ENCODE results near the gene AUTS2. TPM values are rescaled to one million over a fixed set of nuclear protein-coding genes. Genes with fewer than 3 reads are reported as not detected.

AUTS2 gene
- total and polyA plus RNA-seq, 2 experiments from 2014 or later = 3.0 to 4.4 TPM

DNA sequence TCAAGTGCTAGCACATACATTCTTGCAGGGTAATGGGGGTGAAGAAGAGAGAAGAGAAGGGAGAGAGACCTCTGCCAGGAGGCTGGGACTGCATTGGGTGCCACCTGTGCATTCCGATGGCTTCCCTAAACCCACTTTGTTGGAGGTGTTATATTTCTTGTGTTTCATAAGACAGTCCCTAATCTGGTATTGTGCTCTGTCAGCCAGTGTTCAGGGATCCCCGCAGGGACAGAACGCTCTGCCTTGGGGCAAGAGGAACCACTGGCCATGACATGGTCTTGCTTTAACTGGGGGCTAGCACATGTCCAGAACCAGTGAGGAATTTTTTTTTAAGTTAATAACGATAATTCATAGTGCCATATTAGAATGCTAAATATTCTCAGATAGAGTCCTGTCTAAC, 1168.4 kb downstream of the AUTS2 start:
- 96 to 98% methylated on average over 4 of the region's 4 CpGs for WGBS, 2 experiments (ENCODE audit: low coverage in 1 of 2, low lambda C conversion rate in 2 of 2, missing lambda C conversion rate in 2 of 2)

DNA sequence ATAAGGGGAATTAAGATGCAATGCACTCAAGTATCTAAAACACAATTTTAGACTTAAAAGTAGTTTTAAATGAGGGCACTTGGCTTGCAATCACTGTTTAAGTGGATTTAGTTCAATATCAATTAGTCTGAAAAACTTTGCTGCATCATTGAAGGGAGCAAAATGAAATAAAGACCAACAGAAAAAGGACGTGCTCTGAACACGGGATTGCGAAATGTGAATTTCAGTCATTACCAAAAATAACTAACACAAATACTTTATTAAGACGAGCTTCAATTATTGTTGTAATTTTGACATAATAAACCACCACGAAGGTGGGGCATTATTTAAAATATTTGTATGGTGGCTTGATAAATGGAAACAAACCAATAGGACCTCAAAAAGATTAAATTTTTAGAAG, 1171.9 kb downstream of the AUTS2 start:
- no peaks in the 10 kb centered on the region for H4K20me1 ChIP-seq (ENCODE audit: insufficient read depth)
- H2AFZ ChIP-seq = no peak overlapping the region
- in situ Hi-C loops (cut with MboI) = no loop called here
- no peaks in the 10 kb centered on the region for H3K27me3 ChIP-seq (replicated peaks; ENCODE audit: insufficient read depth)
- H3K9me3 ChIP-seq (ENCODE audit: low read depth) = no peaks in the 10 kb centered on the region
- DNase-seq = no peak
- WGBS, 2 experiments (ENCODE audit: low coverage in 1 of 2, low lambda C conversion rate in 2 of 2, missing lambda C conversion rate in 2 of 2) = 83 to 89% methylated on average over 5 of the region's 5 CpGs
- H3K4me3 ChIP-seq = no peak overlapping the region
- H3K9ac ChIP-seq = no peak overlapping the region
- no peaks in the 10 kb centered on the region for H3K9me2 ChIP-seq (ENCODE audit: insufficient read depth)
- H3K79me2 ChIP-seq (ENCODE audit: insufficient read depth) = no peaks in the 10 kb centered on the region
- TF ChIP-seq EZH2phosphoT487 (IDR thresholded peaks at IDR 0.05; ENCODE audit: insufficient read depth, low read depth) (no peak), EZH2 (IDR thresholded peaks at IDR 0.05; ENCODE audit: insufficient read depth, poor library complexity, severe bottlenecking) (no peak)
- no peak overlapping the region for H3K27ac ChIP-seq
- H3K4me1 ChIP-seq (ENCODE audit: insufficient read depth) = no peaks in the 10 kb centered on the region
- no peaks in the 10 kb centered on the region for H3F3A ChIP-seq (ENCODE audit: insufficient read depth)
- H3K4me2 ChIP-seq (ENCODE audit: unreplicated experiment) = no peak overlapping the region
- no peaks in the 10 kb centered on the region for H3K36me3 ChIP-seq (ENCODE audit: low read depth)

More for the DNA sequence above, 1168.4 kb downstream of the AUTS2 start:
- no peaks in the 10 kb centered on the region for H4K20me1 ChIP-seq (ENCODE audit: insufficient read depth)
- no peak for DNase-seq
- in situ Hi-C loops (cut with MboI) = no loop called here
- 0 out of 2 replicates have a peak, but pooled peaks cover 6% of the 10 kb centered on the region for H3K79me2 ChIP-seq (ENCODE audit: insufficient read depth)
- no peaks in the 10 kb centered on the region for H3K4me1 ChIP-seq (ENCODE audit: insufficient read depth)
- no peaks in the 10 kb centered on the region for H3K9me3 ChIP-seq (ENCODE audit: low read depth)
- no peak overlapping the region for H3K9ac ChIP-seq
- no peak overlapping the region for H3K4me3 ChIP-seq
- no peak for TF ChIP-seq EZH2 (IDR thresholded peaks at IDR 0.05; ENCODE audit: insufficient read depth, poor library complexity, severe bottlenecking)
- no peak for TF ChIP-seq EZH2phosphoT487 (IDR thresholded peaks at IDR 0.05; ENCODE audit: insufficient read depth, low read depth)
- H3K27me3 ChIP-seq (replicated peaks; ENCODE audit: insufficient read depth) = no peaks in the 10 kb centered on the region
- no peaks in the 10 kb centered on the region for H3K36me3 ChIP-seq (ENCODE audit: low read depth)
- H2AFZ ChIP-seq = no peak overlapping the region
- H3K4me2 ChIP-seq (ENCODE audit: unreplicated experiment) = no peak overlapping the region
- H3F3A ChIP-seq (ENCODE audit: insufficient read depth) = no peaks in the 10 kb centered on the region
- no peak overlapping the region for H3K27ac ChIP-seq
- H3K9me2 ChIP-seq (ENCODE audit: insufficient read depth) = no peaks in the 10 kb centered on the region

DNA sequence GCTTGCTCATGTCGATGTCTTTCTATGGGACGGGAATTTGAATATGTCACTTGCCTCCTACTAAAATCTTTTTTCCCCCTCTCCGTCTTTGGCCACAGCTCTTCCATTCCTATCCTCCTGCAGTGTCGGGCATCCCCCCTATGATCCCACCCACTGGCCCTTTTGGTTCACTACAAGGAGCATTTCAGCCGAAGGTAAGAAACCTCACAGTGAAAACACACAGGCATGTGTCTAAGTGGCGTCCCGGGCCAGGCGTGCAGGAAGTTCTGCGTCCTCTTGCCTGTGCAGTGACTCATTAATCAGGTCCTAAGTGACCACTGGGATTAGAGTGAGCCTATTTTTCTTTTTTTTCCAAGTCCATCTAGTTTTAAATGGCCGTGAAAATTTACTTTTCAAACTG, 1173.2 kb downstream of the AUTS2 start:
- Histone ChIP-seq H3K4me3 (no peak overlapping the region), H3K9me2 (ENCODE audit: insufficient read depth) (no peaks in the 10 kb centered on the region), H4K20me1 (ENCODE audit: insufficient read depth) (no peaks in the 10 kb centered on the region), H3K36me3 (ENCODE audit: low read depth) (no peaks in the 10 kb centered on the region), H3K79me2 (ENCODE audit: insufficient read depth) (no peaks in the 10 kb centered on the region), H3K4me2 (ENCODE audit: unreplicated experiment) (no peak overlapping the region), H3K27ac (no peak overlapping the region), H3K9ac (no peak overlapping the region), H3K27me3 (replicated peaks; ENCODE audit: insufficient read depth) (no peaks in the 10 kb centered on the region), H2AFZ (no peak overlapping the region), H3K4me1 (ENCODE audit: insufficient read depth) (no peaks in the 10 kb centered on the region), H3F3A (ENCODE audit: insufficient read depth) (no peaks in the 10 kb centered on the region), H3K9me3 (ENCODE audit: low read depth) (no peaks in the 10 kb centered on the region)
- TF ChIP-seq EZH2phosphoT487 (IDR thresholded peaks at IDR 0.05; ENCODE audit: insufficient read depth, low read depth) (no peak), EZH2 (IDR thresholded peaks at IDR 0.05; ENCODE audit: insufficient read depth, poor library complexity, severe bottlenecking) (no peak)
- WGBS, 2 experiments (ENCODE audit: low coverage in 1 of 2, low lambda C conversion rate in 2 of 2, missing lambda C conversion rate in 2 of 2) = 97 to 98% methylated on average over 10 of the region's 10 CpGs
- DNase-seq = no peak
- in situ Hi-C loops (cut with MboI) = no loop called here

DNA sequence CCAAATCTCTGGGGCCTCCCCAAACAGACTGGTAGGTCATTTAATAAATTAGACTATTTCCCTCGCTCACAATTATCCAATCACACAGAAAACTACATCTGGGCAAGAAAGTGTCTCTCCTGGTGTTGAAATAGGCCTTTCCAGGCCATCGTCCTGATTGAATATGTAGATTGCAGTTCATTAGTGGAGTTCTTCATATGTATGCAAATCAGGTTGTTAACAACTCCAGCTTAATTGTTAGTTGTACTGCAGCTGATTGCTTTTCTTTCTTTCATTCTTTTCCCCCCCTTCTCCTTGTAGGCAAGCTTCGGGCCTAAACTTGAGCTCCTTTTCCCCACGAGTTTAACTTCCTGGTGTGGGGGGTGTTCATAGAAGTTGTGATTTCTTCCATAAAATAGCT, 1174.6 kb downstream of the AUTS2 start:
- Histone ChIP-seq H3K27me3 (replicated peaks; ENCODE audit: insufficient read depth) (no peaks in the 10 kb centered on the region), H3K4me3 (no peak overlapping the region), H3K4me1 (ENCODE audit: insufficient read depth) (no peaks in the 10 kb centered on the region), H3K9me2 (ENCODE audit: insufficient read depth) (no peaks in the 10 kb centered on the region), H3K27ac (no peak overlapping the region), H3K9ac (no peak overlapping the region), H3K79me2 (ENCODE audit: insufficient read depth) (no peaks in the 10 kb centered on the region), H3F3A (ENCODE audit: insufficient read depth) (no peaks in the 10 kb centered on the region), H4K20me1 (ENCODE audit: insufficient read depth) (no peaks in the 10 kb centered on the region), H3K36me3 (ENCODE audit: low read depth) (no peaks in the 10 kb centered on the region; the same call in 1 of the 2 replicates), H2AFZ (no peak overlapping the region), H3K9me3 (ENCODE audit: low read depth) (no peaks in the 10 kb centered on the region), H3K4me2 (ENCODE audit: unreplicated experiment) (no peak overlapping the region)
- in situ Hi-C loops (cut with MboI) = no loop called here
- no peak for DNase-seq
- no peak for TF ChIP-seq EZH2 (IDR thresholded peaks at IDR 0.05; ENCODE audit: insufficient read depth, poor library complexity, severe bottlenecking)
- TF ChIP-seq EZH2phosphoT487 (IDR thresholded peaks at IDR 0.05; ENCODE audit: insufficient read depth, low read depth) = no peak
- 83 to 91% methylated on average over 4 of the region's 4 CpGs for WGBS, 2 experiments (ENCODE audit: low coverage in 1 of 2, low lambda C conversion rate in 2 of 2, missing lambda C conversion rate in 2 of 2)

DNA sequence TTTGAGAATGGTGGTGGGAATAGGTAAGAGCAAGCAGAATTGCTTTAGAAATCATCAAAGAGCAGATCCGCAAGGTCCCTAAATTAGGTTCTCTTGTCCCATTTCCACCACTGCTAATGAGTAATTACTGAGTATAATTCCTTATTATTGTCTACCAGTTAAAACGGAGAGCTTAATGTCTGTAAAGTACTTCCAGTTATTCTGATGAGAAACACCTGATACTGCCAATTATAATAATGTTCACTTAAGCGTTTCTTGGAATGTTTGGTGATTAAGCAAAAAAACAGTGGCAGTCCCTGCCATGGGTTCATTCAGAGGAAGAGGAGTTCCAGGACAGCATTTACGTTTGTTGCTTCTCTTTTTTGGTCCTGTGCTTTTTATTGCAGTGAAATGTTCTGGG, 1175.1 kb downstream of the AUTS2 start:
- in situ Hi-C loops (cut with MboI) = no loop called here
- no peak overlapping the region for H3K27ac ChIP-seq
- H3K4me2 ChIP-seq (ENCODE audit: unreplicated experiment) = no peak overlapping the region
- no peaks in the 10 kb centered on the region for H3K4me1 ChIP-seq (ENCODE audit: insufficient read depth)
- peaks cover under 1% of the 10 kb centered on the region; the same call in 1 of the 2 replicates for H3K36me3 ChIP-seq (ENCODE audit: low read depth)
- H4K20me1 ChIP-seq (ENCODE audit: insufficient read depth) = no peaks in the 10 kb centered on the region
- no peaks in the 10 kb centered on the region for H3K79me2 ChIP-seq (ENCODE audit: insufficient read depth)
- H2AFZ ChIP-seq = no peak overlapping the region
- H3K27me3 ChIP-seq (replicated peaks; ENCODE audit: insufficient read depth) = no peaks in the 10 kb centered on the region
- WGBS, 2 experiments (ENCODE audit: low coverage in 1 of 2, low lambda C conversion rate in 2 of 2, missing lambda C conversion rate in 2 of 2) = 91 to 92% methylated on average over 4 of the region's 4 CpGs
- H3K9ac ChIP-seq = no peak overlapping the region
- no peaks in the 10 kb centered on the region for H3K9me2 ChIP-seq (ENCODE audit: insufficient read depth)
- TF ChIP-seq EZH2 (IDR thresholded peaks at IDR 0.05; ENCODE audit: insufficient read depth, poor library complexity, severe bottlenecking) (no peak), EZH2phosphoT487 (IDR thresholded peaks at IDR 0.05; ENCODE audit: insufficient read depth, low read depth) (no peak)
- H3F3A ChIP-seq (ENCODE audit: insufficient read depth) = no peaks in the 10 kb centered on the region
- no peak overlapping the region for H3K4me3 ChIP-seq
- H3K9me3 ChIP-seq (ENCODE audit: low read depth) = no peaks in the 10 kb centered on the region
- no peak for DNase-seq

Measured in GM23248 (cell line).